Liver (tissue), 9 donors: ENCODE results near the gene NPAS2. TPM values are rescaled to one million over a fixed set of nuclear protein-coding genes. Genes with fewer than 3 reads are reported as not detected.

Experiments
- DNase-seq: peaks from one replicate; pipeline ENCODE4 v3.0.0-alpha.2; 2017; ENCODE audit warnings: low spot score
- H3K27ac ChIP-seq, 2 donors: one replicate each; pipeline ENCODE4 v1.7.0; 2013; ENCODE audit warnings: inconsistent platforms in 2 of 2, low read length in 2 of 2, control low read depth in 1 of 2, low read depth in 1 of 2, mild to moderate bottlenecking in 1 of 2
- H3K27me3 ChIP-seq, 4 donors: one replicate each; pipeline versions ENCODE4 v1.6.1 to v1.7.0; 2013; ENCODE audit warnings: low read length in 3 of 4, inconsistent platforms in 1 of 4, mild to moderate bottlenecking in 1 of 4, moderate library complexity in 1 of 4; ENCODE audit not compliant: control insufficient read depth in 4 of 4, insufficient read depth in 4 of 4
- H3K36me3 ChIP-seq, 4 donors: one replicate each; pipeline versions ENCODE4 v1.6.1 to v1.7.0; 2013; ENCODE audit warnings: low read length in 3 of 4, mild to moderate bottlenecking in 3 of 4, low read depth in 1 of 4, moderate library complexity in 1 of 4; ENCODE audit not compliant: control insufficient read depth in 4 of 4, insufficient read depth in 3 of 4
- H3K4me1 ChIP-seq, 4 donors: one replicate each; pipeline versions ENCODE4 v1.6.1 to v1.7.0; 2013; ENCODE audit warnings: low read length in 3 of 4, mild to moderate bottlenecking in 3 of 4, moderate library complexity in 1 of 4; ENCODE audit not compliant: control insufficient read depth in 4 of 4, insufficient read depth in 4 of 4
- H3K4me3 ChIP-seq, 3 donors: one replicate each; pipeline versions ENCODE4 v1.6.1 to v1.7.0; 2013; ENCODE audit warnings: low read length in 3 of 3, control low read depth in 1 of 3, low read depth in 1 of 3, mild to moderate bottlenecking in 1 of 3
- H3K9ac ChIP-seq, 2 donors: one replicate each; pipeline ENCODE4 v1.7.0; 2013; ENCODE audit warnings: low read length in 2 of 2, mild to moderate bottlenecking in 2 of 2, moderate library complexity in 2 of 2, control low read depth in 1 of 2, low read depth in 1 of 2
- H3K9me3 ChIP-seq, 4 donors: one replicate each; pipeline versions ENCODE4 v1.6.1 to v1.7.0; 2013; ENCODE audit warnings: low read length in 3 of 4; ENCODE audit not compliant: control insufficient read depth in 4 of 4
- GABPA ChIP-seq, 2 donors: IDR thresholded peaks in 1 of 2; conservative IDR thresholded peaks in 1 of 2; 2 replicates each; pipeline ENCODE4 v1.6.1; 2016; ENCODE audit warnings: antibody characterized with exemption in 2 of 2, mild to moderate bottlenecking in 1 of 2, moderate library complexity in 1 of 2
- HNF4A ChIP-seq, 2 donors: conservative IDR thresholded peaks; 2 replicates each; pipeline ENCODE4 v1.6.1; 2016; ENCODE audit warnings: antibody characterized with exemption in 2 of 2, mild to moderate bottlenecking in 2 of 2
- JUND ChIP-seq, 2 donors: IDR thresholded peaks; 2 replicates each; pipeline ENCODE4 v1.6.1; 2016; ENCODE audit warnings: antibody characterized with exemption in 2 of 2
- NR2F2 ChIP-seq: IDR thresholded peaks from 2 replicates; pipeline ENCODE4 v1.6.1; 2016; ENCODE audit warnings: antibody characterized with exemption
- RAD21 ChIP-seq, 2 donors: IDR thresholded peaks; 2 replicates each; pipeline ENCODE4 v1.6.1; 2016; ENCODE audit warnings: antibody characterized with exemption in 2 of 2, mild to moderate bottlenecking in 2 of 2
- SP1 ChIP-seq: IDR thresholded peaks from 2 replicates; pipeline ENCODE4 v1.6.1; 2018; ENCODE audit warnings: antibody characterized with exemption, mild to moderate bottlenecking
- TAF1 ChIP-seq: conservative IDR thresholded peaks from 2 replicates; pipeline ENCODE4 v1.6.1; 2016; ENCODE audit warnings: antibody characterized with exemption, mild to moderate bottlenecking
- YY1 ChIP-seq: IDR thresholded peaks from 2 replicates; pipeline ENCODE4 v1.6.1; 2016; ENCODE audit warnings: antibody characterized with exemption, mild to moderate bottlenecking
- WGBS: extraction: QIAGEN DNeasy Blood & Tissue Kit; methylation state at CpG from one replicate; pipeline ENCODE4 v1.1.7; 2013; 5-methylcytosine and 5-hydroxymethylcytosine counted together
- polyA plus RNA-seq, 2 donors: library from polyadenylated mRNA; stranded (reverse) in 1 of 2; unstranded in 1 of 2; fragments of 200-250 nt in 1 of 2; fragments of >200 nt in 1 of 2; fragmentation: Nextera tagmentation in 1 of 2; extraction: Ambion mirVana in 1 of 2; gene quantifications; one replicate each; pipeline versions ENCODE4 v1.2.1 to v1.2.3, GENCODE V29; 2013 to 2015
- total RNA-seq, 2 donors: library from RNA; depleted of rRNA; stranded (reverse); fragments of >200 nt; gene quantifications; one replicate each; pipeline ENCODE4 v1.2.3, GENCODE V29; 2014
- TF ChIP-seq, protein P1 (sequence below): fragments of 150-350 bp; IDR thresholded peaks from 2 replicates; pipeline ENCODE4 v1.5.1; 2017; ENCODE audit warnings: improper control_type of control experiment, low read depth, low read length; ENCODE audit not compliant: missing input control
- TF ChIP-seq, protein P2 (sequence below): IDR thresholded peaks from 2 replicates; pipeline ENCODE4 v1.6.1; 2016; ENCODE audit warnings: antibody characterized with exemption
- TF ChIP-seq, protein P3 (sequence below): IDR thresholded peaks from 2 replicates; pipeline ENCODE4 v1.6.1; 2016; ENCODE audit warnings: antibody characterized with exemption, mild to moderate bottlenecking
- TF ChIP-seq, protein P4 (sequence below): IDR thresholded peaks from 2 replicates; pipeline ENCODE4 v1.6.1; 2016; ENCODE audit warnings: antibody characterized with exemption
- donor health status: healthy.
- donor health status: healthy.
- donor health status: healthy.
- donor health status: healthy.
- donor health status: healthy.

Gene NPAS2
- total and polyA plus RNA-seq, 4 donors, result 0.33 to 24.3 (median 6.6) TPM

GRCh38 chr2:100831158-100831750 is 11.3 kb downstream of the NPAS2 start:
- Histone ChIP-seq H3K9me3 (peaks cover 0 to 3% (median 0%) of the 10 kb centered on the region in 4 donors), H3K4me3 (no peak overlapping the region), H3K27ac (no peak overlapping the region), H3K9ac (no peak overlapping the region), H3K27me3 (no peaks in the 10 kb centered on the region), H3K36me3 (no peaks in the 10 kb centered on the region), H3K4me1 (peaks cover 0 to 30% (median 26%) of the 10 kb centered on the region in 4 donors)
- TF ChIP-seq HNF4A (conservative IDR thresholded peaks at IDR 0.05) (no peak), TAF1 (no peak), GABPA (IDR thresholded peaks at IDR 0.05 in 1 of 2, conservative IDR thresholded peaks at IDR 0.05 in 1 of 2) (no peak), SP1 (no peak), JUND (IDR thresholded peaks at IDR 0.05) (no peak), NR2F2 (no peak), RAD21 (IDR thresholded peaks at IDR 0.05) (no peak)
- TF ChIP-seq, protein P1, sequence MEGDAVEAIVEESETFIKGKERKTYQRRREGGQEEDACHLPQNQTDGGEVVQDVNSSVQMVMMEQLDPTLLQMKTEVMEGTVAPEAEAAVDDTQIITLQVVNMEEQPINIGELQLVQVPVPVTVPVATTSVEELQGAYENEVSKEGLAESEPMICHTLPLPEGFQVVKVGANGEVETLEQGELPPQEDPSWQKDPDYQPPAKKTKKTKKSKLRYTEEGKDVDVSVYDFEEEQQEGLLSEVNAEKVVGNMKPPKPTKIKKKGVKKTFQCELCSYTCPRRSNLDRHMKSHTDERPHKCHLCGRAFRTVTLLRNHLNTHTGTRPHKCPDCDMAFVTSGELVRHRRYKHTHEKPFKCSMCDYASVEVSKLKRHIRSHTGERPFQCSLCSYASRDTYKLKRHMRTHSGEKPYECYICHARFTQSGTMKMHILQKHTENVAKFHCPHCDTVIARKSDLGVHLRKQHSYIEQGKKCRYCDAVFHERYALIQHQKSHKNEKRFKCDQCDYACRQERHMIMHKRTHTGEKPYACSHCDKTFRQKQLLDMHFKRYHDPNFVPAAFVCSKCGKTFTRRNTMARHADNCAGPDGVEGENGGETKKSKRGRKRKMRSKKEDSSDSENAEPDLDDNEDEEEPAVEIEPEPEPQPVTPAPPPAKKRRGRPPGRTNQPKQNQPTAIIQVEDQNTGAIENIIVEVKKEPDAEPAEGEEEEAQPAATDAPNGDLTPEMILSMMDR, result no peak
- TF ChIP-seq, protein P2, sequence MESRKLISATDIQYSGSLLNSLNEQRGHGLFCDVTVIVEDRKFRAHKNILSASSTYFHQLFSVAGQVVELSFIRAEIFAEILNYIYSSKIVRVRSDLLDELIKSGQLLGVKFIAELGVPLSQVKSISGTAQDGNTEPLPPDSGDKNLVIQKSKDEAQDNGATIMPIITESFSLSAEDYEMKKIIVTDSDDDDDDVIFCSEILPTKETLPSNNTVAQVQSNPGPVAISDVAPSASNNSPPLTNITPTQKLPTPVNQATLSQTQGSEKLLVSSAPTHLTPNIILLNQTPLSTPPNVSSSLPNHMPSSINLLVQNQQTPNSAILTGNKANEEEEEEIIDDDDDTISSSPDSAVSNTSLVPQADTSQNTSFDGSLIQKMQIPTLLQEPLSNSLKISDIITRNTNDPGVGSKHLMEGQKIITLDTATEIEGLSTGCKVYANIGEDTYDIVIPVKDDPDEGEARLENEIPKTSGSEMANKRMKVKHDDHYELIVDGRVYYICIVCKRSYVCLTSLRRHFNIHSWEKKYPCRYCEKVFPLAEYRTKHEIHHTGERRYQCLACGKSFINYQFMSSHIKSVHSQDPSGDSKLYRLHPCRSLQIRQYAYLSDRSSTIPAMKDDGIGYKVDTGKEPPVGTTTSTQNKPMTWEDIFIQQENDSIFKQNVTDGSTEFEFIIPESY, result no peak
- TF ChIP-seq, protein P3, sequence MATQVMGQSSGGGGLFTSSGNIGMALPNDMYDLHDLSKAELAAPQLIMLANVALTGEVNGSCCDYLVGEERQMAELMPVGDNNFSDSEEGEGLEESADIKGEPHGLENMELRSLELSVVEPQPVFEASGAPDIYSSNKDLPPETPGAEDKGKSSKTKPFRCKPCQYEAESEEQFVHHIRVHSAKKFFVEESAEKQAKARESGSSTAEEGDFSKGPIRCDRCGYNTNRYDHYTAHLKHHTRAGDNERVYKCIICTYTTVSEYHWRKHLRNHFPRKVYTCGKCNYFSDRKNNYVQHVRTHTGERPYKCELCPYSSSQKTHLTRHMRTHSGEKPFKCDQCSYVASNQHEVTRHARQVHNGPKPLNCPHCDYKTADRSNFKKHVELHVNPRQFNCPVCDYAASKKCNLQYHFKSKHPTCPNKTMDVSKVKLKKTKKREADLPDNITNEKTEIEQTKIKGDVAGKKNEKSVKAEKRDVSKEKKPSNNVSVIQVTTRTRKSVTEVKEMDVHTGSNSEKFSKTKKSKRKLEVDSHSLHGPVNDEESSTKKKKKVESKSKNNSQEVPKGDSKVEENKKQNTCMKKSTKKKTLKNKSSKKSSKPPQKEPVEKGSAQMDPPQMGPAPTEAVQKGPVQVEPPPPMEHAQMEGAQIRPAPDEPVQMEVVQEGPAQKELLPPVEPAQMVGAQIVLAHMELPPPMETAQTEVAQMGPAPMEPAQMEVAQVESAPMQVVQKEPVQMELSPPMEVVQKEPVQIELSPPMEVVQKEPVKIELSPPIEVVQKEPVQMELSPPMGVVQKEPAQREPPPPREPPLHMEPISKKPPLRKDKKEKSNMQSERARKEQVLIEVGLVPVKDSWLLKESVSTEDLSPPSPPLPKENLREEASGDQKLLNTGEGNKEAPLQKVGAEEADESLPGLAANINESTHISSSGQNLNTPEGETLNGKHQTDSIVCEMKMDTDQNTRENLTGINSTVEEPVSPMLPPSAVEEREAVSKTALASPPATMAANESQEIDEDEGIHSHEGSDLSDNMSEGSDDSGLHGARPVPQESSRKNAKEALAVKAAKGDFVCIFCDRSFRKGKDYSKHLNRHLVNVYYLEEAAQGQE, result no peak
- 87% methylated on average over 9 of the region's 9 CpGs for WGBS
- no peak for DNase-seq

- Histone ChIP-seq H3K27ac (no peak overlapping the region), H3K27me3 (no peaks in the 10 kb centered on the region), H3K9me3 (peaks cover 0 to 3% (median 0%) of the 10 kb centered on the region in 4 donors), H3K4me3 (no peak overlapping the region), H3K36me3 (no peaks in the 10 kb centered on the region), H3K4me1 (peaks cover 0 to 30% (median 25%) of the 10 kb centered on the region in 4 donors), H3K9ac (no peak overlapping the region)
- DNase-seq, result no peak
- 98% methylated on average over 4 of the region's 4 CpGs for WGBS
- TF ChIP-seq, protein P3, result no peak
- no peak for TF ChIP-seq YY1
- TF ChIP-seq SP1, result no peak
- TF ChIP-seq, protein P4, sequence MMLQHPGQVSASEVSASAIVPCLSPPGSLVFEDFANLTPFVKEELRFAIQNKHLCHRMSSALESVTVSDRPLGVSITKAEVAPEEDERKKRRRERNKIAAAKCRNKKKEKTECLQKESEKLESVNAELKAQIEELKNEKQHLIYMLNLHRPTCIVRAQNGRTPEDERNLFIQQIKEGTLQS, result no peak
Observed at GRCh38 chr2:100831831-100832230, 11.9 kb downstream of the NPAS2 start.
